Measurements from ENCODE around the gene MYD88.

GRCh38 chr3:38163117-38163840 lies 24.8 kb downstream of the MYD88 start:
- TF ChIP-seq CTCF (IDR thresholded peaks at IDR 0.05; ENCODE audit: insufficient read depth, low read length, poor library complexity, severe bottlenecking) (no peak), EZH2phosphoT487 (conservative IDR thresholded peaks at IDR 0.05; ENCODE audit: low read length) (no peak)
